HepG2 (cell line): ENCODE results near the gene HACE1. TPM values are rescaled to one million over a fixed set of nuclear protein-coding genes. Genes with fewer than 3 reads are reported as not detected.

Source experiments
- ATAC-seq: fragments of 200-7000 bp; cut with Tn5 transposase; 3 replicates; pipeline ENCODE4 v1.9.1; 2020; ENCODE audit warnings: mild to moderate bottlenecking, moderate library complexity
- BruUV-seq: library from RNA; stranded (reverse); fragments of 400-500 nt; replicated peaks from 2 replicates; lab custom pipeline; 2021; lab: Mats Ljungman, UMichigan
- CTCF ChIA-PET: fragments of 300-600 bp; formaldehyde crosslinking; extraction: SDS; loops from one replicate; lab custom pipeline; 2021; ENCODE audit warnings: low total read pairs, inconsistent platforms, low intra/inter-chr PET ratio; lab: Yijun Ruan, JAX
- POLR2A ChIA-PET: fragments of 350-600 bp; sonication (Branson Sonifier 250); formaldehyde crosslinking; loops from one replicate; lab custom pipeline; 2020; ENCODE audit warnings: antibody characterized with exemption, inconsistent platforms; lab: Yijun Ruan, JAX
- DNase-seq: peaks from one replicate; pipeline ENCODE4 v3.0.0-alpha.2; 2015; ENCODE audit warnings: low spot score
- FAIRE-seq: peaks from 3 replicates; lab custom pipeline; 2011; peaks lifted over from hg19 to GRCh38; lab: Jason Lieb, UNC
- H2AFZ ChIP-seq: one replicate; pipeline ENCODE4 v1.6.1; 2011; ENCODE audit warnings: low read length, inconsistent platforms
- H3K27ac ChIP-seq: fragments of 300-600 bp; 3 replicates; pipeline ENCODE4 v1.8.0; 2011; ENCODE audit warnings: mixed run types, mild to moderate bottlenecking, mixed read lengths, low read length, inconsistent platforms; ENCODE audit not compliant: insufficient read depth; ENCODE audit errors: extremely low read length
- H3K27me3 ChIP-seq, 2 experiments: fragments of 200-600 bp in 1 of 2; 2 replicates in 1 of 2; 3 replicates in 1 of 2; pipeline versions ENCODE4 v1.6.0 to v1.8.0; 2011; ENCODE audit warnings: low read length in 2 of 2, mild to moderate bottlenecking in 2 of 2, moderate library complexity in 2 of 2, inconsistent platforms in 1 of 2; ENCODE audit not compliant: insufficient read depth in 2 of 2, control insufficient read depth in 1 of 2
- H3K36me3 ChIP-seq, 2 experiments: fragments of 200-600 bp in 1 of 2; replicated peaks in 1 of 2; 2 replicates in 1 of 2; 3 replicates in 1 of 2; pipeline versions ENCODE4 v1.5.1 to v1.8.0; 2011; ENCODE audit warnings: low read length in 2 of 2, inconsistent platforms in 1 of 2; ENCODE audit not compliant: insufficient read depth in 2 of 2, control insufficient read depth in 1 of 2
- H3K4me1 ChIP-seq: 2 replicates; pipeline ENCODE4 v1.5.1; 2012; ENCODE audit warnings: low read length, inconsistent platforms; ENCODE audit not compliant: insufficient read depth
- H3K4me2 ChIP-seq: 2 replicates; pipeline ENCODE4 v1.6.0; 2011; ENCODE audit warnings: low read depth, low read length, inconsistent platforms
- H3K4me3 ChIP-seq, 3 experiments: fragments of 200-600 bp in 1 of 3; sonication (generic), shearing (Covaris generic) in 1 of 3; replicated peaks in 1 of 3; 2 replicates each; pipeline ENCODE4 v1.5.1; 2011 to 2016; ENCODE audit warnings: low read length in 3 of 3, inconsistent platforms in 2 of 3, low read depth in 2 of 3, mild to moderate bottlenecking in 2 of 3, control low read depth in 1 of 3, mixed read lengths in 1 of 3; ENCODE audit not compliant: insufficient read depth in 1 of 3
- H3K79me2 ChIP-seq: one replicate; pipeline ENCODE4 v1.6.1; 2011; ENCODE audit warnings: low read length, inconsistent platforms; ENCODE audit not compliant: insufficient read depth
- H3K9ac ChIP-seq: 2 replicates; pipeline ENCODE4 v1.6.0; 2011; ENCODE audit warnings: mild to moderate bottlenecking, low read depth, low read length, inconsistent platforms; ENCODE audit not compliant: insufficient read depth
- H3K9me3 ChIP-seq: 2 replicates; pipeline ENCODE4 v1.5.1; 2012; ENCODE audit warnings: mild to moderate bottlenecking, low read length
- H4K20me1 ChIP-seq: 2 replicates; pipeline ENCODE4 v1.6.0; 2011; ENCODE audit warnings: inconsistent platforms, mild to moderate bottlenecking, low read length, moderate library complexity; ENCODE audit not compliant: insufficient read depth
- ATF5 ChIP-seq: sonication (generic); formaldehyde crosslinking; IDR thresholded peaks from 2 replicates; pipeline ENCODE4 v1.4.0; 2020; ENCODE audit warnings: mild to moderate bottlenecking, low read depth, missing genetic modification reagents
- EED ChIP-seq: sonication (generic); formaldehyde crosslinking; IDR thresholded peaks from 2 replicates; pipeline ENCODE4 v1.5.0; 2020; ENCODE audit warnings: mild to moderate bottlenecking, missing genetic modification reagents
- KAT2B ChIP-seq: fragments of 150-350 bp; IDR thresholded peaks from 2 replicates; pipeline ENCODE4 v1.6.1; 2014; ENCODE audit warnings: low read depth, low read length, borderline replicate concordance
- ZHX1 ChIP-seq: sonication (generic); formaldehyde crosslinking; IDR thresholded peaks from 2 replicates; pipeline ENCODE4 v1.8.1; 2022; ENCODE audit warnings: low read depth, mild to moderate bottlenecking, missing genetic modification reagents
- ZMAT5 ChIP-seq: sonication (generic); formaldehyde crosslinking; IDR thresholded peaks from 2 replicates; pipeline ENCODE4 v1.5.0; 2020; ENCODE audit warnings: mild to moderate bottlenecking, low read depth, missing genetic modification reagents, borderline replicate concordance
- ZNF333 ChIP-seq: sonication (generic); formaldehyde crosslinking; IDR thresholded peaks from 2 replicates; pipeline ENCODE4 v1.4.0; 2020; ENCODE audit warnings: mild to moderate bottlenecking, missing genetic modification reagents, borderline replicate concordance
- WGBS: methylation state at CpG from one replicate; pipeline ENCODE4 v1.1.6; 2017; ENCODE audit warnings: low lambda C conversion rate; 5-methylcytosine and 5-hydroxymethylcytosine counted together
- in situ Hi-C: cut with HindIII; loops from 2 replicates; pipeline ENCODE4 v1.10.0; 2017; ENCODE audit warnings: low pct_unique_long_range_greater_than_20kb; ENCODE audit not compliant: extremely low pct_ligation_motif_present
- intact Hi-C: fragments of 100-400 bp; cut with micrococcal nuclease; formaldehyde crosslinking; loops from one replicate; pipeline ENCODE4 v1.10.0; 2022; ENCODE audit not compliant: unreplicated experiment
- polyA plus RNA-seq, 8 experiments: library from polyadenylated mRNA; depleted of rRNA in 3 of 8; stranded (reverse) in 7 of 8; unstranded in 1 of 8; fragments of >200 nt; fragmentation: Illumina TruSeq in 4 of 8; extraction: Trizol in 4 of 8; gene quantifications; 2 replicates each; pipeline versions ENCODE4 v1.2.1 to v1.2.3, GENCODE V29; 2011 to 2016; ENCODE audit warnings: low read depth in 4 of 8, missing spikeins in 1 of 8, mixed read lengths in 1 of 8; ENCODE audit not compliant: insufficient read depth in 1 of 8
- total RNA-seq, 5 experiments: library from RNA; depleted of rRNA; stranded (reverse); fragments of >200 nt; fragmentation: Illumina TruSeq; extraction: Trizol; gene quantifications; 2 replicates each; pipeline ENCODE4 v1.2.3, GENCODE V29; 2016; ENCODE audit warnings: low read depth in 1 of 5
- TF ChIP-seq, protein P1 (sequence below), 2 experiments: sonication (generic) in 1 of 2; formaldehyde crosslinking in 1 of 2; IDR thresholded peaks; 2 replicates each; pipeline versions ENCODE4 v1.4.0 to v1.6.1; 2018 to 2020; ENCODE audit warnings: missing genetic modification reagents in 2 of 2, borderline replicate concordance in 1 of 2, low read depth in 1 of 2, mild to moderate bottlenecking in 1 of 2, missing biosample characterization in 1 of 2

HACE1 gene
- total and polyA plus RNA-seq, 2 of the 13 experiments (the other 11 are each of a cell fraction or from before 2014, with no cell fraction given) = 8.9 to 11.4 TPM

DNA sequence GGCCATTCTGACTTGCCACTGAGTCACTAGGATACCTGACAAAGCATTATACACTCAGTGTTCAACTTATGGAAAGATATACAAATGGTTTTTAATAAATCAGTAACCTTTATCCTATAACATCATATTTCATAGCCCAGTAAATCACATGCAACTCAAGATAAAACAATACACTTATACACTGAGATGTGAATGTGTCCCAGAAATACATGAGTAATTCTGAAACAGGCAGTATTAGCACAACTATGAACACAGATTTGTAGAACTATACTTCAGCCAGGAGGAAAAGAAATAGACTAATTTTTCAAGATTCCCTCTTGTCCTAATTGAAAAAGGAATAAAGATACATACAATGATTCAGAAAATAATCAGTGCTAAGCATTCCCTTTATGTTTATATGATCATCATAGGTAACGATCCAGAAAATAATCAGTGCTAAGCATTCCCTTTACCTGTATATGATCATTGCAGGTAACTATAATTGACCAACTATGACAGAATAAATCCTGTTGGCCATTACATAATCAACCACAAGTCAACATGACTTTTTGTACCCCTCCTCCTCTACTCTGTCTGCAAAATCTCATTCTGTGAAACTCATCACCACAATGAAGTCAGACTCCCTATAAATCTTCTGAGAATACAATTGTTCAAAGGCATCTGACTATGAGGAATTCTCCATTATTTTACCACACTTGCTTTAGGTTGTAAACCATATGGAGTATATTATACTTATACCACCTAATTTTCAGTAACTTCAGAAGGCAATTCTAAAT lies 30.3 kb downstream of the HACE1 start:
- in situ Hi-C loops = no loop called here
- 0 out of 2 replicates have a peak, but pooled peaks cover under 1% of the 10 kb centered on the region for H3K4me1 ChIP-seq

More for the DNA sequence above, 30.3 kb downstream of the HACE1 start:
- FAIRE-seq (no peak), ATAC-seq (no peak), DNase-seq (no peak)
- H3K4me2 ChIP-seq = no peak overlapping the region
- no peaks in the 10 kb centered on the region for H3K27me3 ChIP-seq
- H2AFZ ChIP-seq = no peak overlapping the region
- ChIA-PET POLR2A (no interaction called here), CTCF (no interaction called here)
- TF ChIP-seq ZMAT5 (CRISPR knock-in tag) (no peak), ZHX1 (CRISPR knock-in tag) (no peak), ZNF333 (CRISPR knock-in tag) (no peak), ATF5 (no peak), KAT2B (no peak), EED (no peak)
- TF ChIP-seq, protein P1, sequence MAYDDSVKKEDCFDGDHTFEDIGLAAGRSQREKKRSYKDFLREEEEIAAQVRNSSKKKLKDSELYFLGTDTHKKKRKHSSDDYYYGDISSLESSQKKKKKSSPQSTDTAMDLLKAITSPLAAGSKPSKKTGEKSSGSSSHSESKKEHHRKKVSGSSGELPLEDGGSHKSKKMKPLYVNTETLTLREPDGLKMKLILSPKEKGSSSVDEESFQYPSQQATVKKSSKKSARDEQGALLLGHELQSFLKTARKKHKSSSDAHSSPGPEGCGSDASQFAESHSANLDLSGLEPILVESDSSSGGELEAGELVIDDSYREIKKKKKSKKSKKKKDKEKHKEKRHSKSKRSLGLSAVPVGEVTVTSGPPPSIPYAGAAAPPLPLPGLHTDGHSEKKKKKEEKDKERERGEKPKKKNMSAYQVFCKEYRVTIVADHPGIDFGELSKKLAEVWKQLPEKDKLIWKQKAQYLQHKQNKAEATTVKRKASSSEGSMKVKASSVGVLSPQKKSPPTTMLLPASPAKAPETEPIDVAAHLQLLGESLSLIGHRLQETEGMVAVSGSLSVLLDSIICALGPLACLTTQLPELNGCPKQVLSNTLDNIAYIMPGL (CRISPR knock-in tag; IDR thresholded peaks at IDR 0.05; ENCODE audit: borderline replicate concordance in 1 of 2, low read depth in 1 of 2) = no peak
- no peaks in the 10 kb centered on the region for H3K79me2 ChIP-seq
- no TSS peak for BruUV-seq
- intact Hi-C loops = no loop called here
- no peak overlapping the region for H3K4me3 ChIP-seq
- no peak overlapping the region for H3K9ac ChIP-seq
- H3K27ac ChIP-seq = no peak overlapping the region
- no peaks in the 10 kb centered on the region for H4K20me1 ChIP-seq
- 100% methylated on average over 1 of the region's 1 CpG for WGBS
- no peaks in the 10 kb centered on the region for H3K9me3 ChIP-seq
- peaks cover 0 to 9% of the 10 kb centered on the region in 2 experiments; a peak in 2 of 5 replicates for H3K36me3 ChIP-seq
